Measurements from ENCODE around the gene CLDN5.

CLDN5 gene

GRCh38 chr22:19478901-19479354 lies 45.3 kb downstream of the CLDN5 start, which contains the start of gene UFD1:
Gene UFD1, minus strand, starts transcription at chr22:19479193. Its CDS starts 108 bp downstream, at chr22:19479085.
- no peak for FAIRE-seq

GRCh38 chr22:19478045-19478900 lies 45.9 kb downstream of the CLDN5 start:
- no peak for FAIRE-seq

- FAIRE-seq = no peak
Observed at GRCh38 chr22:19477321-19478044, 46.7 kb downstream of the CLDN5 start.

- no peak for FAIRE-seq
Observed at GRCh38 chr22:19476023-19476422, 48.2 kb downstream of the CLDN5 start.

GRCh38 chr22:19473578-19473977 lies 50.6 kb downstream of the CLDN5 start:
- FAIRE-seq = no peak

Data from TTC549 (cell line).